Measurements from ENCODE around the gene CILP.

GRCh38 chr15:65147902-65148301, 63.4 kb downstream of the CILP start:
- TF ChIP-seq GATA2 (IDR thresholded peaks at IDR 0.05; ENCODE audit: low read depth, low read length) (no peak), GATA3 (IDR thresholded peaks at IDR 0.05; ENCODE audit: low read depth, low read length) (no peak)
